ENCODE data around the gene HES3. TPM values are rescaled to one million over a fixed set of nuclear protein-coding genes. Genes with fewer than 3 reads are reported as not detected.

HES3 gene
- total RNA-seq, 2 experiments from 2014 or later = not detected

DNA sequence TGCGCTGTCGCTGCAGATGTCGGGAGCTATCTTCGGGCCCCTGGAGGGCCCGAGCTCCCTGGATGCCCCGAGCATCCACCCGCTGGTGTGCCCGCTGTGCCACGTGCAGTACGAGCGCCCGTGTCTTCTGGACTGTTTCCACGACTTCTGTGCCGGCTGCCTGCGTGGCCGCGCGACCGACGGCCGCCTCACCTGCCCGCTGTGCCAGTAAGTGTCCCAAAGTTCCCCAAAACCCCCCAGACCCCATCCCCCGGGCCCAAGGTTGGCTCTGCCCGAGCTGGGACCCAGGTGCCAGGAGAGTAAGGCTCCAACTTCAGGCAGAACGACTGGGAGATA lies 37.5 kb upstream of the HES3 start:
- POLR2A ChIA-PET = interaction anchor here (0.6 kb wide), 2 partner anchors 374 to 401 kb away, joined by 3 read pairs; no protein-coding TSS in a partner anchor
- no peak for DNase-seq (ENCODE audit: low spot score)
- Histone ChIP-seq H3K9me3 (ENCODE audit: low read length) (no peaks in the 10 kb centered on the region), H3K4me3 (ENCODE audit: low read depth, low read length, poor library complexity, severe bottlenecking) (no peak overlapping the region), H3K79me2 (ENCODE audit: insufficient read depth, low read depth, low read length) (no peaks in the 10 kb centered on the region), H3K4me1 (ENCODE audit: insufficient read depth, low read length, poor library complexity, severe bottlenecking) (peaks cover 4% of the 10 kb centered on the region), H3K36me3 (ENCODE audit: insufficient read depth, low read length) (no peaks in the 10 kb centered on the region), H3K9me2 (ENCODE audit: insufficient read depth, low read length) (no peaks in the 10 kb centered on the region), H4K20me1 (ENCODE audit: insufficient read depth, low read length) (no peaks in the 10 kb centered on the region), H3K4me2 (ENCODE audit: low read length) (no peak overlapping the region), H3K27ac (ENCODE audit: low read depth, low read length, poor library complexity, severe bottlenecking) (no peak overlapping the region), H2AFZ (ENCODE audit: low read length) (no peak overlapping the region)
- BruUV-seq (replicated peaks) = no TSS peak
- CTCF ChIA-PET (ENCODE audit: unreplicated experiment) = no interaction called here
- intact Hi-C loops (cut with micrococcal nuclease; ENCODE audit: unreplicated experiment) = no loop called here
- TF ChIP-seq, protein P1, sequence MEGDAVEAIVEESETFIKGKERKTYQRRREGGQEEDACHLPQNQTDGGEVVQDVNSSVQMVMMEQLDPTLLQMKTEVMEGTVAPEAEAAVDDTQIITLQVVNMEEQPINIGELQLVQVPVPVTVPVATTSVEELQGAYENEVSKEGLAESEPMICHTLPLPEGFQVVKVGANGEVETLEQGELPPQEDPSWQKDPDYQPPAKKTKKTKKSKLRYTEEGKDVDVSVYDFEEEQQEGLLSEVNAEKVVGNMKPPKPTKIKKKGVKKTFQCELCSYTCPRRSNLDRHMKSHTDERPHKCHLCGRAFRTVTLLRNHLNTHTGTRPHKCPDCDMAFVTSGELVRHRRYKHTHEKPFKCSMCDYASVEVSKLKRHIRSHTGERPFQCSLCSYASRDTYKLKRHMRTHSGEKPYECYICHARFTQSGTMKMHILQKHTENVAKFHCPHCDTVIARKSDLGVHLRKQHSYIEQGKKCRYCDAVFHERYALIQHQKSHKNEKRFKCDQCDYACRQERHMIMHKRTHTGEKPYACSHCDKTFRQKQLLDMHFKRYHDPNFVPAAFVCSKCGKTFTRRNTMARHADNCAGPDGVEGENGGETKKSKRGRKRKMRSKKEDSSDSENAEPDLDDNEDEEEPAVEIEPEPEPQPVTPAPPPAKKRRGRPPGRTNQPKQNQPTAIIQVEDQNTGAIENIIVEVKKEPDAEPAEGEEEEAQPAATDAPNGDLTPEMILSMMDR (conservative IDR thresholded peaks at IDR 0.05; ENCODE audit: low read length) = no peak
- TF ChIP-seq EZH2phosphoT487 (IDR thresholded peaks at IDR 0.05; ENCODE audit: borderline replicate concordance, low read depth, low read length) = no peak

DNA sequence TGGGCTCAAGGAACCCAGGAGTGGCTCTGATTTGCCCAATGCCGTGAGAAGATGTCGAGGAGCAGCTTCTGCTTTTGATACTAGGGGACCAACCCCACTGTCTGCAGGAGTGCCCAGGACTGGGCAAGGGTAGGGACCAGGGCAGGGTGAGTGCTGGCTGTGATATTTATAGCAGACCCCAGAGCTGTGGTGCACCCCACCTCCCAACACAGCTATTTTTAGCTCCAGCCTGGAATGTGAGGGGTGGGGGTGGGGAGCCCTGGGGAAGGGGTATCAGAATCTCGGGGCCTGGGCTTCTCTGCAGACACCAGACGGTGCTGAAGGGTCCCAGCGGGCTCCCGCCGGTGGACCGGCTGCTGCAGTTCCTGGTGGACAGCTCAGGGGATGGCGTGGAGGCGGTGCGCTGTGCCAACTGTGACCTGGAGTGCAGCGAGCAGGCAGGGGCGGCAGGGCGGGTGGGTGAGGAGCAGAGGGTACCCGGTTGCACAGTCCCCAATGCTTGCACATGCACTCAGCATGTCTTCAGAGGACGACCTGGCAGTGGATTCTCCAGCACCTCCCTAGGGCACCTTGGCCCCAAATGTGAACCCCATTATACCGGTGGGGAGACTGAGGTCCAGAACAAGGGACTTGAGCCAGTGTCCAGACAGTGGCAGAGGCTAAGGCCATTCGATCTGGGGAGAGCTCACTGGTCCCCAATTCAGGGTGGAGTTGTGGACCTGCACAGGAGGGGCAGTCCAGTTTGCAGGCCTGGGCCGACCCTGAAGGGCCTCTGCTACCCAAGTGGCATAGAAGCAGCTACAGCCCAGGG lies 36.7 kb upstream of the HES3 start:
- intact Hi-C loops (cut with micrococcal nuclease; ENCODE audit: unreplicated experiment) = no loop called here
- H3K4me3 ChIP-seq (ENCODE audit: low read depth, low read length, poor library complexity, severe bottlenecking) = no peak overlapping the region
- TF ChIP-seq EZH2phosphoT487 (IDR thresholded peaks at IDR 0.05; ENCODE audit: borderline replicate concordance, low read depth, low read length) = no peak
- TF ChIP-seq, protein P1 (conservative IDR thresholded peaks at IDR 0.05; ENCODE audit: low read length) = no peak
- H3K79me2 ChIP-seq (ENCODE audit: insufficient read depth, low read depth, low read length) = no peaks in the 10 kb centered on the region
- no TSS peak for BruUV-seq (replicated peaks)
- H4K20me1 ChIP-seq (ENCODE audit: insufficient read depth, low read length) = no peaks in the 10 kb centered on the region
- H3K4me2 ChIP-seq (ENCODE audit: low read length) = no peak overlapping the region
- H3K9me3 ChIP-seq (ENCODE audit: low read length) = no peaks in the 10 kb centered on the region
- no peak overlapping the region for H2AFZ ChIP-seq (ENCODE audit: low read length)
- no peak overlapping the region for H3K27ac ChIP-seq (ENCODE audit: low read depth, low read length, poor library complexity, severe bottlenecking)
- POLR2A ChIA-PET = interaction anchor here (0.6 kb wide), 2 partner anchors 373 to 400 kb away, joined by 3 read pairs; no protein-coding TSS in a partner anchor
- no peak for DNase-seq (ENCODE audit: low spot score)
- H3K4me1 ChIP-seq (ENCODE audit: insufficient read depth, low read length, poor library complexity, severe bottlenecking) = peaks cover 5% of the 10 kb centered on the region
- no peaks in the 10 kb centered on the region for H3K9me2 ChIP-seq (ENCODE audit: insufficient read depth, low read length)
- CTCF ChIA-PET (ENCODE audit: unreplicated experiment) = no interaction called here
- H3K36me3 ChIP-seq (ENCODE audit: insufficient read depth, low read length) = no peaks in the 10 kb centered on the region

GRCh38 chr1:6207921-6208320 lies 36.1 kb upstream of the HES3 start:
- H2AFZ ChIP-seq (ENCODE audit: low read length) = no peak overlapping the region
- no peak overlapping the region for H3K4me3 ChIP-seq (ENCODE audit: low read depth, low read length, poor library complexity, severe bottlenecking)
- CTCF ChIA-PET (ENCODE audit: unreplicated experiment) = no interaction called here
- TF ChIP-seq EZH2phosphoT487 (IDR thresholded peaks at IDR 0.05; ENCODE audit: borderline replicate concordance, low read depth, low read length) = no peak
- TF ChIP-seq, protein P1 (conservative IDR thresholded peaks at IDR 0.05; ENCODE audit: low read length) = no peak
- no TSS peak for BruUV-seq (replicated peaks)
- POLR2A ChIA-PET = interaction anchor here (0.6 kb wide), 1 partner anchor 20 kb away, joined by 4 read pairs; no protein-coding TSS in a partner anchor
- H3K9me2 ChIP-seq (ENCODE audit: insufficient read depth, low read length) = no peaks in the 10 kb centered on the region
- no peak overlapping the region for H3K27ac ChIP-seq (ENCODE audit: low read depth, low read length, poor library complexity, severe bottlenecking)
- no peaks in the 10 kb centered on the region for H3K79me2 ChIP-seq (ENCODE audit: insufficient read depth, low read depth, low read length)
- H4K20me1 ChIP-seq (ENCODE audit: insufficient read depth, low read length) = no peaks in the 10 kb centered on the region
- no peak overlapping the region for H3K4me2 ChIP-seq (ENCODE audit: low read length)
- intact Hi-C loops (cut with micrococcal nuclease; ENCODE audit: unreplicated experiment) = no loop called here
- H3K36me3 ChIP-seq (ENCODE audit: insufficient read depth, low read length) = no peaks in the 10 kb centered on the region
- H3K9me3 ChIP-seq (ENCODE audit: low read length) = no peaks in the 10 kb centered on the region
- peaks cover 10% of the 10 kb centered on the region for H3K4me1 ChIP-seq (ENCODE audit: insufficient read depth, low read length, poor library complexity, severe bottlenecking)
- no peak for DNase-seq (ENCODE audit: low spot score)
